HepG2 (cell line): ENCODE results near the gene IFI27. TPM values are rescaled to one million over a fixed set of nuclear protein-coding genes. Genes with fewer than 3 reads are reported as not detected.

Experiments used
- BORCS8-MEF2B ChIP-seq: sonication (generic); formaldehyde crosslinking; IDR thresholded peaks from 2 replicates; pipeline ENCODE4 v1.8.0; 2022; ENCODE audit warnings: mild to moderate bottlenecking, missing genetic modification reagents
- GLI4 ChIP-seq: sonication (generic); formaldehyde crosslinking; IDR thresholded peaks from 2 replicates; pipeline ENCODE4 v1.5.1; 2020; ENCODE audit warnings: missing genetic modification reagents, mild to moderate bottlenecking, moderate library complexity, borderline replicate concordance
- HINFP ChIP-seq: sonication (generic); formaldehyde crosslinking; IDR thresholded peaks from 2 replicates; pipeline ENCODE4 v1.4.0; 2020; ENCODE audit warnings: low read depth, mild to moderate bottlenecking, missing genetic modification reagents
- KDM5A ChIP-seq: fragments of 200-600 bp; sonication (generic); IDR thresholded peaks from 2 replicates; pipeline ENCODE4 v1.7.0; 2018; ENCODE audit warnings: antibody characterized with exemption, mild to moderate bottlenecking, low read length, borderline replicate concordance
- KLF11 ChIP-seq: IDR thresholded peaks from 2 replicates; pipeline ENCODE4 v1.6.1; 2016; ENCODE audit warnings: missing compliant biosample characterization
- MZF1 ChIP-seq: sonication (generic); formaldehyde crosslinking; IDR thresholded peaks from 2 replicates; pipeline ENCODE4 v1.8.1; 2023; ENCODE audit warnings: mild to moderate bottlenecking, missing genetic modification reagents, borderline replicate concordance
- PHF20 ChIP-seq: sonication (generic); formaldehyde crosslinking; IDR thresholded peaks from 2 replicates; pipeline ENCODE4 v1.5.0; 2020; ENCODE audit warnings: mild to moderate bottlenecking, missing genetic modification reagents
- PHF21A ChIP-seq: sonication (generic); formaldehyde crosslinking; IDR thresholded peaks from 2 replicates; pipeline ENCODE4 v1.5.0; 2020; ENCODE audit warnings: mild to moderate bottlenecking, missing genetic modification reagents
- TEF ChIP-seq: sonication (generic); formaldehyde crosslinking; IDR thresholded peaks from 2 replicates; pipeline ENCODE4 v1.5.0; 2020; ENCODE audit warnings: missing genetic modification reagents
- TMF1 ChIP-seq: sonication (generic); formaldehyde crosslinking; IDR thresholded peaks from 2 replicates; pipeline ENCODE4 v1.8.1; 2022; ENCODE audit warnings: low read depth, missing genetic modification reagents
- ZNF235 ChIP-seq: sonication (generic); formaldehyde crosslinking; IDR thresholded peaks from 2 replicates; pipeline ENCODE4 v1.8.1; 2023; ENCODE audit warnings: mild to moderate bottlenecking, missing genetic modification reagents, borderline replicate concordance
- ZNF30 ChIP-seq: sonication (generic); formaldehyde crosslinking; IDR thresholded peaks from 2 replicates; pipeline ENCODE4 v1.5.0; 2020; ENCODE audit warnings: mild to moderate bottlenecking, missing genetic modification reagents
- ZNF782 ChIP-seq: sonication (generic); formaldehyde crosslinking; IDR thresholded peaks from 2 replicates; pipeline ENCODE4 v1.4.0; 2020; ENCODE audit warnings: missing genetic modification reagents, mild to moderate bottlenecking, borderline replicate concordance
- ZSCAN21 ChIP-seq: sonication (generic); formaldehyde crosslinking; IDR thresholded peaks from 2 replicates; pipeline ENCODE4 v1.8.0; 2022; ENCODE audit warnings: mild to moderate bottlenecking, missing genetic modification reagents, moderate library complexity, borderline replicate concordance
- ZUFSP ChIP-seq: sonication (generic); formaldehyde crosslinking; IDR thresholded peaks from 2 replicates; pipeline ENCODE4 v1.9.0; 2021; ENCODE audit warnings: missing genetic modification reagents, mild to moderate bottlenecking, borderline replicate concordance
- polyA plus RNA-seq, 8 experiments: library from polyadenylated mRNA; depleted of rRNA in 3 of 8; stranded (reverse) in 7 of 8; unstranded in 1 of 8; fragments of >200 nt; fragmentation: Illumina TruSeq in 4 of 8; extraction: Trizol in 4 of 8; gene quantifications; 2 replicates each; pipeline versions ENCODE4 v1.2.1 to v1.2.3, GENCODE V29; 2011 to 2016; ENCODE audit warnings: low read depth in 4 of 8, missing spikeins in 1 of 8, mixed read lengths in 1 of 8; ENCODE audit not compliant: insufficient read depth in 1 of 8
- total RNA-seq, 5 experiments: library from RNA; depleted of rRNA; stranded (reverse); fragments of >200 nt; fragmentation: Illumina TruSeq; extraction: Trizol; gene quantifications; 2 replicates each; pipeline ENCODE4 v1.2.3, GENCODE V29; 2016; ENCODE audit warnings: low read depth in 1 of 5
- TF ChIP-seq, protein P1 (sequence below): sonication (generic); formaldehyde crosslinking; IDR thresholded peaks from 2 replicates; pipeline ENCODE4 v1.4.0; 2020; ENCODE audit warnings: missing genetic modification reagents

IFI27 gene
- total and polyA plus RNA-seq, 2 of the 13 experiments (the other 11 are each of a cell fraction or from before 2014, with no cell fraction given): 1.2 to 1.7 TPM

DNA sequence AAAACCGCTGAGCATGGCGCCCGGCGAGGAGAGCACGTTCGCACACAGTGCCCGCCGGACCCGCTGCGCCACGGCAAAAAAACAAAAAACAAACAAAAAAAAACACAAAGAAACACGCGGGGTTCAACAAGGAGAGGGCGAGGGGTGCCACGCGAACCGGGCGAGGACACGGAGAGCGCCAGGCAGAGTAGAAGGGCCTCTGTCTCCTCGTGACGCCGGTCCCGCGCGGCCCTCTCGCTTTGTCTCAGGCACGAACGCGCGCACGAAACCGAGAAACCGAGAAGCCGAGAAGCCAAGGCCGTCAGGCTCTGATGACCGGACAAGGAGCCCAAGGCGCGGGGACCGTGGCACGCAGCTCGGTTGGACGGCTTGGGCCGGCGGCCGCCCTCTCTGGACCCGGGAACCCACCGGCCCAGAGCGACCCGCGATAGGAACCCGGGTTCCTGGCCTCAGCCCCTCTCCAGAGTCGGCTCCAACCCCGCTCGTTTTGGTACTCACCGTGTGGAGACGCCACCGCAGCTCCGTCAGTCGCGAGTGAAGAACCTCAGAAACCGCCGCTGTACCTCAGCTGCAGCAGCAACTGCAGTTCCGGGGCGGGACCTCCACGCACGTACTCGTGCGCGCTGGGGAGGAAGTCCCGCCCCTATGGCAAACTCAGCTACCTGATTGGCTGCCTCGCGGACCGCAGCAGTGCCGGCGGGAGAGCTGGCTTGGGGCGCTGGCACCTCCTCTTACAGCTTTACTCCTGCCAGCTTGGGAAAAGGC, 29.7 kb upstream of the IFI27 start, which contains the start of the genes DDX24 and IFI27L1 (continued):
- TF ChIP-seq, protein P1, sequence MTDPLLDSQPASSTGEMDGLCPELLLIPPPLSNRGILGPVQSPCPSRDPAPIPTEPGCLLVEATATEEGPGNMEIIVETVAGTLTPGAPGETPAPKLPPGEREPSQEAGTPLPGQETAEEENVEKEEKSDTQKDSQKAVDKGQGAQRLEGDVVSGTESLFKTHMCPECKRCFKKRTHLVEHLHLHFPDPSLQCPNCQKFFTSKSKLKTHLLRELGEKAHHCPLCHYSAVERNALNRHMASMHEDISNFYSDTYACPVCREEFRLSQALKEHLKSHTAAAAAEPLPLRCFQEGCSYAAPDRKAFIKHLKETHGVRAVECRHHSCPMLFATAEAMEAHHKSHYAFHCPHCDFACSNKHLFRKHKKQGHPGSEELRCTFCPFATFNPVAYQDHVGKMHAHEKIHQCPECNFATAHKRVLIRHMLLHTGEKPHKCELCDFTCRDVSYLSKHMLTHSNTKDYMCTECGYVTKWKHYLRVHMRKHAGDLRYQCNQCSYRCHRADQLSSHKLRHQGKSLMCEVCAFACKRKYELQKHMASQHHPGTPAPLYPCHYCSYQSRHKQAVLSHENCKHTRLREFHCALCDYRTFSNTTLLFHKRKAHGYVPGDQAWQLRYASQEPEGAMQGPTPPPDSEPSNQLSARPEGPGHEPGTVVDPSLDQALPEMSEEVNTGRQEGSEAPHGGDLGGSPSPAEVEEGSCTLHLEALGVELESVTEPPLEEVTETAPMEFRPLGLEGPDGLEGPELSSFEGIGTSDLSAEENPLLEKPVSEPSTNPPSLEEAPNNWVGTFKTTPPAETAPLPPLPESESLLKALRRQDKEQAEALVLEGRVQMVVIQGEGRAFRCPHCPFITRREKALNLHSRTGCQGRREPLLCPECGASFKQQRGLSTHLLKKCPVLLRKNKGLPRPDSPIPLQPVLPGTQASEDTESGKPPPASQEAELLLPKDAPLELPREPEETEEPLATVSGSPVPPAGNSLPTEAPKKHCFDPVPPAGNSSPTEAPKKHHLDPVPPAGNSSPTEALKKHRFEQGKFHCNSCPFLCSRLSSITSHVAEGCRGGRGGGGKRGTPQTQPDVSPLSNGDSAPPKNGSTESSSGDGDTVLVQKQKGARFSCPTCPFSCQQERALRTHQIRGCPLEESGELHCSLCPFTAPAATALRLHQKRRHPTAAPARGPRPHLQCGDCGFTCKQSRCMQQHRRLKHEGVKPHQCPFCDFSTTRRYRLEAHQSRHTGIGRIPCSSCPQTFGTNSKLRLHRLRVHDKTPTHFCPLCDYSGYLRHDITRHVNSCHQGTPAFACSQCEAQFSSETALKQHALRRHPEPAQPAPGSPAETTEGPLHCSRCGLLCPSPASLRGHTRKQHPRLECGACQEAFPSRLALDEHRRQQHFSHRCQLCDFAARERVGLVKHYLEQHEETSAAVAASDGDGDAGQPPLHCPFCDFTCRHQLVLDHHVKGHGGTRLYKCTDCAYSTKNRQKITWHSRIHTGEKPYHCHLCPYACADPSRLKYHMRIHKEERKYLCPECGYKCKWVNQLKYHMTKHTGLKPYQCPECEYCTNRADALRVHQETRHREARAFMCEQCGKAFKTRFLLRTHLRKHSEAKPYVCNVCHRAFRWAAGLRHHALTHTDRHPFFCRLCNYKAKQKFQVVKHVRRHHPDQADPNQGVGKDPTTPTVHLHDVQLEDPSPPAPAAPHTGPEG (CRISPR knock-in tag): peak; percentile 12; the same call in 1 of the 2 replicates
- TF ChIP-seq MZF1 (CRISPR knock-in tag): 0 out of 2 replicates have a peak, but pooled peaks have one; percentile 5
- TF ChIP-seq TEF (CRISPR knock-in tag): peak; percentile 6; the same call in 1 of the 2 replicates
- TF ChIP-seq BORCS8-MEF2B: peak; percentile 37; the same call in 1 of the 2 replicates
- 0 out of 2 replicates have a peak, but pooled peaks have one; percentile 58 for TF ChIP-seq PHF21A (CRISPR knock-in tag)
- TF ChIP-seq HINFP: no peak
- no peak for TF ChIP-seq KLF11
- TF ChIP-seq GLI4 (CRISPR knock-in tag): no peak
- TF ChIP-seq ZUFSP (CRISPR knock-in tag): no peak
- 0 out of 2 replicates have a peak, but pooled peaks have one; percentile 54 for TF ChIP-seq ZSCAN21 (CRISPR knock-in tag)
- TF ChIP-seq PHF20 (CRISPR knock-in tag): peak; percentile 67
- peak; percentile 52; the same call in 1 of the 2 replicates for TF ChIP-seq KDM5A
- TF ChIP-seq ZNF235 (CRISPR knock-in tag): no peak
- TF ChIP-seq ZNF30 (CRISPR knock-in tag): 0 out of 2 replicates have a peak, but pooled peaks have one; percentile 11
- TF ChIP-seq ZNF782 (CRISPR knock-in tag): peak; percentile 46; the same call in 1 of the 2 replicates
- 0 out of 2 replicates have a peak, but pooled peaks have one; percentile 62 for TF ChIP-seq TMF1 (CRISPR knock-in tag)
